OCI-LY3 (cell line): ENCODE results near the gene TRIM44.

Experiments used
- EZH2phosphoT487 ChIP-seq: fragments of 200-600 bp; shearing (Covaris generic); IDR thresholded peaks from 2 replicates; pipeline ENCODE4 v1.6.1; 2018; ENCODE audit warnings: antibody characterized with exemption, mixed run types, low read depth
- TF ChIP-seq, protein P1 (sequence below): fragments of 200-600, 300-600 bp; sonication (generic); IDR thresholded peaks from 2 replicates; pipeline ENCODE4 v1.5.1; 2014; ENCODE audit warnings: antibody characterized with exemption, low read length, low read depth

DNA sequence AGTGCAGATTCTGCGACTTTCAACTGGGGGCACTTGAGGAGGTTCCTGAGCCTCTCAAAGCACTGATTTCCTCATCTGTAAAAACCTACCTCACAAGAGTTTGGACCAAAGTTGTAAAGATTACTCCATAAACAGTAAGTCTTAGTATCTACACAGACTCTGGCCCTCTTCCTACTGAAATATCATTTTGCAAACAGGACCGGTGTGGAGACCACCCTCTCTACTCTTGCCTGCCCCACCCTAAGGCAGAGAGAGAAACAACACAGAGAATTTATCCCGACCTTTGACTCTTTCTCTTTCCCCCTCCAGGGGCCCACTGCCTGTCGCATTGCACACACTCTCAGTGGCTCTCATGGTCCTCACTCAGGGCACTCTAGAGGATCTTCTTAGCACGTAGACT, 163.4 kb downstream of the TRIM44 start:
- TF ChIP-seq, protein P1, sequence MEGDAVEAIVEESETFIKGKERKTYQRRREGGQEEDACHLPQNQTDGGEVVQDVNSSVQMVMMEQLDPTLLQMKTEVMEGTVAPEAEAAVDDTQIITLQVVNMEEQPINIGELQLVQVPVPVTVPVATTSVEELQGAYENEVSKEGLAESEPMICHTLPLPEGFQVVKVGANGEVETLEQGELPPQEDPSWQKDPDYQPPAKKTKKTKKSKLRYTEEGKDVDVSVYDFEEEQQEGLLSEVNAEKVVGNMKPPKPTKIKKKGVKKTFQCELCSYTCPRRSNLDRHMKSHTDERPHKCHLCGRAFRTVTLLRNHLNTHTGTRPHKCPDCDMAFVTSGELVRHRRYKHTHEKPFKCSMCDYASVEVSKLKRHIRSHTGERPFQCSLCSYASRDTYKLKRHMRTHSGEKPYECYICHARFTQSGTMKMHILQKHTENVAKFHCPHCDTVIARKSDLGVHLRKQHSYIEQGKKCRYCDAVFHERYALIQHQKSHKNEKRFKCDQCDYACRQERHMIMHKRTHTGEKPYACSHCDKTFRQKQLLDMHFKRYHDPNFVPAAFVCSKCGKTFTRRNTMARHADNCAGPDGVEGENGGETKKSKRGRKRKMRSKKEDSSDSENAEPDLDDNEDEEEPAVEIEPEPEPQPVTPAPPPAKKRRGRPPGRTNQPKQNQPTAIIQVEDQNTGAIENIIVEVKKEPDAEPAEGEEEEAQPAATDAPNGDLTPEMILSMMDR: no peak
- no peak for TF ChIP-seq EZH2phosphoT487
